Panc1 (cell line): ENCODE data around the gene PLEKHF1. TPM values are rescaled to one million over a fixed set of nuclear protein-coding genes. Genes with fewer than 3 reads are reported as not detected.

Experiments used
- ATAC-seq: fragments of 200-7000 bp; cut with Tn5 transposase; 2 replicates; pipeline ENCODE4 v1.9.1; 2020; ENCODE audit warnings: mild to moderate bottlenecking, moderate library complexity
- BruUV-seq: library from RNA; stranded (reverse); fragments of 400-500 nt; replicated peaks from 2 replicates; lab custom pipeline; 2021; lab: Mats Ljungman, UMichigan
- CTCF ChIA-PET: fragments of 300-600 bp; sonication (Branson Sonifier 250); formaldehyde crosslinking; loops from one replicate; lab custom pipeline; 2022; ENCODE audit warnings: antibody characterized with exemption; lab: Charles Lee
- POLR2A ChIA-PET: fragments of 300-600 bp; sonication (Branson Sonifier 250); formaldehyde crosslinking; loops from one replicate; lab custom pipeline; 2022; ENCODE audit warnings: antibody characterized with exemption; lab: Charles Lee
- DNase-seq: peaks from one replicate; pipeline ENCODE4 v3.0.0-alpha.2; 2010; ENCODE audit warnings: low read depth, low spot score
- H3K27ac ChIP-seq: 2 replicates; pipeline ENCODE4 v1.5.1; 2011; ENCODE audit warnings: mild to moderate bottlenecking, low read length, inconsistent platforms
- H3K27me3 ChIP-seq: fragments of 200-500 bp; sonication (Bioruptor generic); 2 replicates; pipeline ENCODE4 v1.6.0; 2014; ENCODE audit warnings: low read length, inconsistent platforms; ENCODE audit not compliant: control insufficient read depth, insufficient read depth
- H3K36me3 ChIP-seq: fragments of 200-500 bp; sonication (Bioruptor generic); 2 replicates; pipeline ENCODE4 v1.5.1; 2014; ENCODE audit warnings: inconsistent platforms, mild to moderate bottlenecking, low read length, moderate library complexity; ENCODE audit not compliant: control insufficient read depth, insufficient read depth
- H3K4me1 ChIP-seq: 2 replicates; pipeline ENCODE4 v1.5.1; 2011; ENCODE audit warnings: inconsistent platforms, mild to moderate bottlenecking, low read length, moderate library complexity; ENCODE audit not compliant: control insufficient read depth, insufficient read depth
- H3K4me3 ChIP-seq, 2 experiments: 2 replicates each; pipeline ENCODE4 v1.5.1; 2011 to 2012; ENCODE audit warnings: low read depth in 2 of 2, low read length in 2 of 2, mild to moderate bottlenecking in 2 of 2, inconsistent platforms in 1 of 2, moderate library complexity in 1 of 2
- H3K9me3 ChIP-seq: fragments of 200-500 bp; sonication (Bioruptor generic); 2 replicates; pipeline ENCODE4 v1.5.1; 2014; ENCODE audit warnings: low read depth, mild to moderate bottlenecking, inconsistent platforms, low read length, moderate library complexity; ENCODE audit not compliant: control insufficient read depth, insufficient read depth
- CTCF ChIP-seq: fragments of 450-650 bp; IDR thresholded peaks from 2 replicates; pipeline ENCODE4 v1.5.1; 2017; ENCODE audit warnings: mild to moderate bottlenecking
- POLR2AphosphoS5 ChIP-seq: IDR thresholded peaks from 2 replicates; pipeline ENCODE4 v1.6.1; 2012; ENCODE audit warnings: mild to moderate bottlenecking, low read depth, low read length, moderate library complexity
- REST ChIP-seq, 2 experiments: IDR thresholded peaks; 2 replicates each; pipeline ENCODE4 v1.6.1; 2011 to 2012; ENCODE audit warnings: low read depth in 2 of 2, control low read depth in 1 of 2, low read length in 1 of 2, mild to moderate bottlenecking in 1 of 2, moderate library complexity in 1 of 2; ENCODE audit not compliant: insufficient read depth in 1 of 2
- SIN3A ChIP-seq: IDR thresholded peaks from 2 replicates; pipeline ENCODE4 v1.6.1; 2012; ENCODE audit warnings: low read depth, mild to moderate bottlenecking, low read length, moderate library complexity, borderline replicate concordance; ENCODE audit not compliant: insufficient read depth
- TCF7L2 ChIP-seq: IDR thresholded peaks from 2 replicates; pipeline ENCODE4 v1.6.1; 2011; ENCODE audit warnings: mild to moderate bottlenecking, low read depth, low read length, inconsistent platforms
- in situ Hi-C: cut with HindIII; loops from 2 replicates; pipeline ENCODE4 v1.10.0; 2016; ENCODE audit warnings: low sequenced_read_pairs, low pct_unique_long_range_greater_than_20kb
- intact Hi-C: fragments of 100-400 bp; cut with micrococcal nuclease; formaldehyde crosslinking; loops from one replicate; pipeline ENCODE4 v1.10.0; 2022; ENCODE audit not compliant: unreplicated experiment
- total RNA-seq: library from RNA; stranded (reverse); gene quantifications from one replicate; pipeline ENCODE4 v1.2.1, GENCODE V29; 2021; ENCODE audit not compliant: unreplicated experiment

The PLEKHF1 gene
- total RNA-seq, 1 experiment from 2014 or later, result 22.4 TPM

GRCh38 chr19:29673451-29674371 lies 8.4 kb downstream of the PLEKHF1 start:
- no peak overlapping the region for H3K4me3 ChIP-seq
- intact Hi-C loops, result no loop called here
- ChIA-PET CTCF (interaction anchor here (0.6 kb wide), 1 partner anchor 61 kb away, joined by 3 read pairs; no protein-coding TSS in a partner anchor), POLR2A (interaction anchor here (0.6 to 0.7 kb wide), 2 partner anchors 41 to 49 kb away, joined by 3 to 4 read pairs; partner anchors contain the start of gene C19orf12)
- peaks cover 17% of the 10 kb centered on the region for H3K4me1 ChIP-seq
- DNase-seq (no peak), ATAC-seq (no peak)
- no peak for TF ChIP-seq POLR2AphosphoS5
- TF ChIP-seq TCF7L2, result no peak
- no peak for TF ChIP-seq CTCF
- TF ChIP-seq REST (IDR thresholded peaks at IDR 0.05; ENCODE audit: insufficient read depth in 1 of 2, low read depth in 2 of 2, low read length in 1 of 2), result no peak
- TF ChIP-seq SIN3A, result no peak
- H3K27ac ChIP-seq, result no peak overlapping the region
- H3K27me3 ChIP-seq, result no peaks in the 10 kb centered on the region
- H3K36me3 ChIP-seq, result no peaks in the 10 kb centered on the region
- in situ Hi-C loops, result no loop called here
- H3K9me3 ChIP-seq, result no peaks in the 10 kb centered on the region
- no TSS peak for BruUV-seq

- no peak overlapping the region for H3K4me3 ChIP-seq
- POLR2A ChIA-PET, result no interaction called here
- H3K27ac ChIP-seq, result no peak overlapping the region
- in situ Hi-C loops, result no loop called here
- intact Hi-C loops, result no loop called here
- no peak for DNase-seq
- H3K4me1 ChIP-seq, result peaks cover 12% of the 10 kb centered on the region
- no peaks in the 10 kb centered on the region for H3K9me3 ChIP-seq
- BruUV-seq, result no TSS peak
- H3K27me3 ChIP-seq, result no peaks in the 10 kb centered on the region
- H3K36me3 ChIP-seq, result no peaks in the 10 kb centered on the region
- ATAC-seq, result no peak
- CTCF ChIA-PET, result no interaction called here
- TF ChIP-seq REST (IDR thresholded peaks at IDR 0.05; ENCODE audit: insufficient read depth in 1 of 2, low read depth in 2 of 2, low read length in 1 of 2) (no peak), POLR2AphosphoS5 (no peak)
Observed at GRCh38 chr19:29674374-29675119, 9.3 kb downstream of the PLEKHF1 start.
